ENCODE measurements around the gene GUCY2D. TPM values are rescaled to one million over a fixed set of nuclear protein-coding genes. Genes with fewer than 3 reads are reported as not detected.

GUCY2D gene
- total and polyA plus RNA-seq, 8 donors, result 0.13 to 3.4 (median 0.73) TPM; not detected in 4

Other genes with a start within 250 kb of the GUCY2D start
- 10 to 100 TPM; 37.6 to 49.2 TPM for gene KDM6B, start 168.4 kb upstream of the GUCY2D start, total RNA-seq
- gene KDM6B, start 168.4 kb upstream of the GUCY2D start, polyA plus RNA-seq (ENCODE audit: insufficient read length in 6 of 6), result 10 to 100 TPM; 20.1 to 30.4 (median 24.4) TPM
- gene TMEM88, start 147.5 kb upstream of the GUCY2D start, total RNA-seq, result 1 to 10 TPM; 5.7 to 6.5 TPM
- gene TMEM88, start 147.5 kb upstream of the GUCY2D start, polyA plus RNA-seq (ENCODE audit: insufficient read length in 6 of 6), result 10 to 100 TPM; 10.4 to 25.5 (median 18.3) TPM
- 10 to 100 TPM; 60.5 to 72.6 TPM for gene NAA38, start 145.1 kb upstream of the GUCY2D start, total RNA-seq
- gene NAA38, start 145.1 kb upstream of the GUCY2D start, polyA plus RNA-seq (ENCODE audit: insufficient read length in 6 of 6), result 10 to 100 TPM; 56.3 to 95.7 (median 76.9) TPM
- gene CYB5D1, start 144.6 kb upstream of the GUCY2D start, total RNA-seq, result 10 to 100 TPM in 1 of 2 donors, 1 to 10 TPM in 1; 9.8 to 12.3 TPM
- gene CYB5D1, start 144.6 kb upstream of the GUCY2D start, polyA plus RNA-seq (ENCODE audit: insufficient read length in 6 of 6), result 10 to 100 TPM; 14.6 to 25.8 (median 20.9) TPM
- 100 to 1,000 TPM in 1 of 2 donors, 10 to 100 TPM in 1; 95.3 to 118 TPM for gene CHD3, start 113.8 kb upstream of the GUCY2D start, total RNA-seq
- gene CHD3, start 113.8 kb upstream of the GUCY2D start, polyA plus RNA-seq (ENCODE audit: insufficient read length in 6 of 6), result 100 to 1,000 TPM; 194 to 222 (median 205) TPM
- gene RNF227, start 86.3 kb upstream of the GUCY2D start, total RNA-seq, result 1 to 10 TPM; 4.5 to 5.1 TPM
- 1 to 10 TPM; 2.8 to 3.4 (median 3.2) TPM for gene RNF227, start 86.3 kb upstream of the GUCY2D start, polyA plus RNA-seq (ENCODE audit: insufficient read length in 6 of 6)
- 1 to 10 TPM; 2.5 to 3.5 TPM for gene KCNAB3, start 72.8 kb upstream of the GUCY2D start, total RNA-seq
- gene KCNAB3, start 72.8 kb upstream of the GUCY2D start, polyA plus RNA-seq (ENCODE audit: insufficient read length in 6 of 6), result 10 to 100 TPM in 5 of 6 donors, 1 to 10 TPM in 1; 9.4 to 12.7 (median 11.5) TPM
- gene TRAPPC1, start 70.7 kb upstream of the GUCY2D start, total RNA-seq, result 100 to 1,000 TPM; 141 to 181 TPM
- gene TRAPPC1, start 70.7 kb upstream of the GUCY2D start, polyA plus RNA-seq (ENCODE audit: insufficient read length in 6 of 6), result 100 to 1,000 TPM; 123 to 151 (median 139) TPM
- gene CNTROB, start 70.4 kb upstream of the GUCY2D start, total RNA-seq, result 10 to 100 TPM; 38.2 to 50.1 TPM
- gene CNTROB, start 70.4 kb upstream of the GUCY2D start, polyA plus RNA-seq (ENCODE audit: insufficient read length in 6 of 6), result 10 to 100 TPM; 77.9 to 87.5 (median 83.6) TPM
- gene ALOX15B, start 36.4 kb downstream of the GUCY2D start, total RNA-seq, result 100 to 1,000 TPM in 1 of 2 donors, 10 to 100 TPM in 1; 52.5 to 112 TPM
- gene ALOX15B, start 36.4 kb downstream of the GUCY2D start, polyA plus RNA-seq (ENCODE audit: insufficient read length in 6 of 6), result under 1 TPM; 0.38 to 0.60 (median 0.45) TPM
- gene ALOX12B, start 85.1 kb downstream of the GUCY2D start, total RNA-seq, result under 1 TPM in 1 of 2 donors, not detected in 1; 0.32 TPM
- gene ALOX12B, start 85.1 kb downstream of the GUCY2D start, polyA plus RNA-seq (ENCODE audit: insufficient read length in 6 of 6), result under 1 TPM in 4 of 6 donors, not detected in 2; 0.20 to 0.32 (median 0.26) TPM
- under 1 TPM; 0.23 to 0.55 TPM for gene ALOXE3, start 115.9 kb downstream of the GUCY2D start, total RNA-seq
- under 1 TPM in 2 of 6 donors, not detected in 4; 0.05 to 0.06 TPM for gene ALOXE3, start 115.9 kb downstream of the GUCY2D start, polyA plus RNA-seq (ENCODE audit: insufficient read length in 6 of 6)
- gene HES7, start 121.5 kb downstream of the GUCY2D start, total RNA-seq, result under 1 TPM in 1 of 2 donors, not detected in 1; 0.52 TPM
- under 1 TPM in 2 of 6 donors, not detected in 4; 0.10 to 0.20 TPM for gene HES7, start 121.5 kb downstream of the GUCY2D start, polyA plus RNA-seq (ENCODE audit: insufficient read length in 6 of 6)
- gene PER1, start 149.8 kb downstream of the GUCY2D start, total RNA-seq, result 100 to 1,000 TPM; 101 to 111 TPM
- 10 to 100 TPM; 28.0 to 84.0 (median 41.4) TPM for gene PER1, start 149.8 kb downstream of the GUCY2D start, polyA plus RNA-seq (ENCODE audit: insufficient read length in 6 of 6)
- gene VAMP2, start 160.3 kb downstream of the GUCY2D start, total RNA-seq, result 10 to 100 TPM; 48.3 to 48.9 TPM
- gene VAMP2, start 160.3 kb downstream of the GUCY2D start, polyA plus RNA-seq (ENCODE audit: insufficient read length in 6 of 6), result 100 to 1,000 TPM in 4 of 6 donors, 10 to 100 TPM in 2; 86.2 to 108 (median 103) TPM
- 10 to 100 TPM; 15.0 to 15.9 TPM for gene TMEM107, start 173.8 kb downstream of the GUCY2D start, total RNA-seq
- 10 to 100 TPM; 17.3 to 21.0 (median 19.7) TPM for gene TMEM107, start 173.8 kb downstream of the GUCY2D start, polyA plus RNA-seq (ENCODE audit: insufficient read length in 6 of 6)
- 10 to 100 TPM in 1 of 2 donors, 1 to 10 TPM in 1; 8.8 to 10.6 TPM for gene BORCS6, start 187.6 kb downstream of the GUCY2D start, total RNA-seq
- 1 to 10 TPM; 2.4 to 4.1 (median 3.2) TPM for gene BORCS6, start 187.6 kb downstream of the GUCY2D start, polyA plus RNA-seq (ENCODE audit: insufficient read length in 6 of 6)
- gene AURKB, start 208.0 kb downstream of the GUCY2D start, total RNA-seq, result 10 to 100 TPM in 1 of 2 donors, 1 to 10 TPM in 1; 2.7 to 10.2 TPM
- gene AURKB, start 208.0 kb downstream of the GUCY2D start, polyA plus RNA-seq (ENCODE audit: insufficient read length in 6 of 6), result 10 to 100 TPM; 21.3 to 58.0 (median 36.6) TPM
- gene CTC1, start 245.4 kb downstream of the GUCY2D start, total RNA-seq, result 10 to 100 TPM; 49.1 to 53.1 TPM
- gene CTC1, start 245.4 kb downstream of the GUCY2D start, polyA plus RNA-seq (ENCODE audit: insufficient read length in 6 of 6), result 10 to 100 TPM; 23.4 to 38.6 (median 32.2) TPM
- 10 to 100 TPM; 25.9 to 51.0 TPM for gene PFAS, start 246.7 kb downstream of the GUCY2D start, total RNA-seq
- 10 to 100 TPM; 36.7 to 48.8 (median 41.7) TPM for gene PFAS, start 246.7 kb downstream of the GUCY2D start, polyA plus RNA-seq (ENCODE audit: insufficient read length in 6 of 6)

All from left lung (tissue), 8 donors.